Vagina (tissue), 2 donors: ENCODE results near the gene SH3RF1. TPM values are rescaled to one million over a fixed set of nuclear protein-coding genes. Genes with fewer than 3 reads are reported as not detected.

Experiments
- DNase-seq, 2 donors: peaks; one replicate each; pipeline ENCODE4 v3.0.0-alpha.2; 2017; ENCODE audit errors: extremely low spot score in 2 of 2
- H3K27ac ChIP-seq: fragments of 200-600 bp; sonication (generic); one replicate; pipeline ENCODE4 v1.5.1; 2019
- H3K27me3 ChIP-seq: fragments of 200-600 bp; sonication (generic); one replicate; pipeline ENCODE4 v1.5.1; 2019
- H3K36me3 ChIP-seq, 2 donors: fragments of 200-600 bp; sonication (generic); one replicate each; pipeline ENCODE4 v1.5.1; 2017 to 2019
- H3K4me1 ChIP-seq: fragments of 200-600 bp; sonication (generic); one replicate; pipeline ENCODE4 v1.5.1; 2019
- H3K4me3 ChIP-seq, 2 donors: fragments of 200-600 bp; sonication (generic); 1 replicate in 1 of 2; 2 replicates in 1 of 2; pipeline ENCODE4 v1.5.1; 2016 to 2019
- H3K9me3 ChIP-seq: fragments of 200-600 bp; sonication (generic); one replicate; pipeline ENCODE4 v1.5.1; 2019
- POLR2A ChIP-seq, 2 donors: fragments of 450-650 bp; IDR thresholded peaks; one replicate each; pipeline ENCODE4 v1.6.1; 2017; ENCODE audit warnings: antibody characterized with exemption in 2 of 2, mild to moderate bottlenecking in 2 of 2, moderate library complexity in 2 of 2
- POLR2AphosphoS5 ChIP-seq, 2 donors: sonication (generic); formaldehyde crosslinking; IDR thresholded peaks; one replicate each; pipeline ENCODE4 v1.9.0; 2017; ENCODE audit warnings: antibody characterized with exemption in 2 of 2, mild to moderate bottlenecking in 2 of 2, low read depth in 1 of 2; ENCODE audit not compliant: insufficient read depth in 1 of 2
- intact Hi-C: fragments of 100-400 bp; cut with DNase I; formaldehyde crosslinking; loops from one replicate; pipeline ENCODE4 v1.15.1; 2023
- total RNA-seq: library from RNA; depleted of rRNA; stranded (reverse); fragments of >200 nt; gene quantifications from one replicate; pipeline ENCODE4 v1.2.3, GENCODE V29; 2016
- TF ChIP-seq, protein P1 (sequence below), 3 experiments: fragments of 450-650 bp in 2 of 3; fragments of 200-600 bp in 1 of 3; sonication (generic) in 1 of 3; IDR thresholded peaks; one replicate each; pipeline ENCODE4 v1.5.1; 2017 to 2019; ENCODE audit warnings: antibody characterized with exemption in 3 of 3, mild to moderate bottlenecking in 2 of 3, moderate library complexity in 2 of 3

Gene SH3RF1
- total RNA-seq, 1 donor from 2014 or later: 16.0 TPM

DNA sequence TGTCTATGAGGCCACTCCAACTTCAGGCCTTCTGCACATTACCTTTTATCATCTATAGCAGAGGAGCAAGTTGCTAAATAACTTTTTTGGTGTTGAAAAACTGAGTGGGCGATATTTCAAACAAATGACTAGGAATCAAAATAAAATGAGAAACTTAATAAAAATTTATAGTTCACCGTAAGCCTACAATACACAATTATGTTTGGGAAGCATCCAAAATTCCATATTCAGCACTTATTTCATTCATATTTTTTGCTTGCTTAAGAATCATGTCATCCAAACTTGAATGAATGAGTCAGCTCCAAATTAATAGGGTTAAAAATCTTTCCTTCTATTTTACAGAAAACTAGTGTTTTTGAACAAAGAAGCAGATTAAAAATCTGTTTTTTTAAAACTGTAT lies 119.1 kb downstream of the SH3RF1 start:
- Histone ChIP-seq H3K27ac (no peak overlapping the region), H3K4me1 (no peaks in the 10 kb centered on the region), H3K4me3 (no peak overlapping the region), H3K27me3 (no peaks in the 10 kb centered on the region), H3K9me3 (no peaks in the 10 kb centered on the region), H3K36me3 (peaks cover 0 to 14% of the 10 kb centered on the region in 2 donors)
- intact Hi-C loops: no loop called here
- DNase-seq: no peak
- TF ChIP-seq POLR2A (IDR thresholded peaks at IDR 0.05) (no peak), POLR2AphosphoS5 (IDR thresholded peaks at IDR 0.05; ENCODE audit: insufficient read depth in 1 of 2, low read depth in 1 of 2) (no peak)
- TF ChIP-seq, protein P1, sequence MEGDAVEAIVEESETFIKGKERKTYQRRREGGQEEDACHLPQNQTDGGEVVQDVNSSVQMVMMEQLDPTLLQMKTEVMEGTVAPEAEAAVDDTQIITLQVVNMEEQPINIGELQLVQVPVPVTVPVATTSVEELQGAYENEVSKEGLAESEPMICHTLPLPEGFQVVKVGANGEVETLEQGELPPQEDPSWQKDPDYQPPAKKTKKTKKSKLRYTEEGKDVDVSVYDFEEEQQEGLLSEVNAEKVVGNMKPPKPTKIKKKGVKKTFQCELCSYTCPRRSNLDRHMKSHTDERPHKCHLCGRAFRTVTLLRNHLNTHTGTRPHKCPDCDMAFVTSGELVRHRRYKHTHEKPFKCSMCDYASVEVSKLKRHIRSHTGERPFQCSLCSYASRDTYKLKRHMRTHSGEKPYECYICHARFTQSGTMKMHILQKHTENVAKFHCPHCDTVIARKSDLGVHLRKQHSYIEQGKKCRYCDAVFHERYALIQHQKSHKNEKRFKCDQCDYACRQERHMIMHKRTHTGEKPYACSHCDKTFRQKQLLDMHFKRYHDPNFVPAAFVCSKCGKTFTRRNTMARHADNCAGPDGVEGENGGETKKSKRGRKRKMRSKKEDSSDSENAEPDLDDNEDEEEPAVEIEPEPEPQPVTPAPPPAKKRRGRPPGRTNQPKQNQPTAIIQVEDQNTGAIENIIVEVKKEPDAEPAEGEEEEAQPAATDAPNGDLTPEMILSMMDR (IDR thresholded peaks at IDR 0.05): no peak

DNA sequence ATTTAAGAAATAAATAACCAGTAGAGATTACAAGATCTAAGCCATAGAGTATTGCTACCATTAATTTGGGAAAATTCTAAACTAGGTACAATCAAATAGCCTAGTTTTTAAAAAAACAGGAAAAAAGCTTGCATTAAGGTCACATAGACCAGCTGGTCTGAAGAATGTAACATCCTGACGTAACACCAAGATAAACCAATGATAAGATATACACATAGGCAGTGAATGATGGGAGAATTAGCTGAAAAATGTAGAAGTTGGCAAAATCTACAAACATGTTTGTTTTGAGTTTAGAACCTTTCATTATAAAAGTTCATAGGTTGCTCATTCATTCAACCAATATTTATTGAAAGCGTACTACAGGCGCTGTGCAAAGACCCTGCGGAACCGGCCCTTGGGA lies 120.0 kb downstream of the SH3RF1 start:
- H3K9me3 ChIP-seq: no peaks in the 10 kb centered on the region
- intact Hi-C loops: no loop called here
- H3K27ac ChIP-seq: no peak overlapping the region
- H3K4me1 ChIP-seq: no peaks in the 10 kb centered on the region
- peaks cover 0 to 14% of the 10 kb centered on the region in 2 donors for H3K36me3 ChIP-seq
- TF ChIP-seq POLR2AphosphoS5 (IDR thresholded peaks at IDR 0.05; ENCODE audit: insufficient read depth in 1 of 2, low read depth in 1 of 2) (no peak), POLR2A (IDR thresholded peaks at IDR 0.05) (no peak)
- TF ChIP-seq, protein P1 (IDR thresholded peaks at IDR 0.05): no peak
- H3K27me3 ChIP-seq: no peaks in the 10 kb centered on the region
- no peak overlapping the region for H3K4me3 ChIP-seq
- no peak for DNase-seq

DNA sequence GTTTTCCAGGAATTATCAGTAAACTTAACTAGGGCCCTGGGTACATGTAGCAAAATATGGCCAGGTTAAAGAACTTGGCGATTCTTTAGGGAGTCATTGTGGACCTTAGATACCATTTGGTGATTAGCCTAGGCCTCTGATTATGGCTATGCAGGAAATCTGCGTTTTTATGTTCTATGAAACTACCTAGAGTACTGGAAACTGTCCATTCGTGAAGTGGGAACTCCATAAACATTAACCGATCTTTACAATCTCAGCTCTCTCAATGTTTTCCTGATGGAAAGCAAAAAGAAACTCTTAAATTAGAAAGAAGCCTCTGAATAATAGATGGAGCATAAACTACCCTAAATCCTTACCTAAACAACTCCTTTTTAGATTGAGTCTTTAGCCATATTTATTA lies 121.9 kb downstream of the SH3RF1 start:
- Histone ChIP-seq H3K4me3 (no peak overlapping the region), H3K27ac (no peak overlapping the region), H3K4me1 (no peaks in the 10 kb centered on the region), H3K36me3 (no peaks in the 10 kb centered on the region), H3K9me3 (no peaks in the 10 kb centered on the region), H3K27me3 (no peaks in the 10 kb centered on the region)
- TF ChIP-seq, protein P1 (IDR thresholded peaks at IDR 0.05): no peak
- TF ChIP-seq POLR2A (IDR thresholded peaks at IDR 0.05) (no peak), POLR2AphosphoS5 (IDR thresholded peaks at IDR 0.05; ENCODE audit: insufficient read depth in 1 of 2, low read depth in 1 of 2) (no peak)
- DNase-seq: no peak
- intact Hi-C loops: no loop called here

DNA sequence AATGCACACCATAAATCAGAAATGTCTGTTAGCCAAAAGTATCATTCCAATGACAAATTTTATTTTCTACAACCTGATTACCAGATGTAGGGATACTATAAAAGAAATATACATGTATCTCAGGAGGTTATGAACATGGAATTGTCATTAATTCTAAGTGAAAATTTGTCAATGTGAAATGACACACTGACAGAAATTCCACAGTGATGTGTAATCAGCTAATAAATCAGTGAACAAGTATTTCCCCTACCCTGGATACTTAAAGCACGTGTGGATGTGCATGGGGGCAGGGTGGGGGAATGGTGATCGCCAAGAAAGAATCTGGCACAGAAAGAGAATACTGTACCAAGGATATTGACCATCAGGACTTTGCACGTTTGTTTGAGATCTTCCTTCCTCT lies 123.6 kb downstream of the SH3RF1 start:
- DNase-seq: no peak
- intact Hi-C loops: no loop called here
- TF ChIP-seq, protein P1 (IDR thresholded peaks at IDR 0.05): no peak
- TF ChIP-seq POLR2AphosphoS5 (IDR thresholded peaks at IDR 0.05; ENCODE audit: insufficient read depth in 1 of 2, low read depth in 1 of 2) (no peak), POLR2A (IDR thresholded peaks at IDR 0.05) (no peak)
- Histone ChIP-seq H3K36me3 (no peaks in the 10 kb centered on the region), H3K4me1 (no peaks in the 10 kb centered on the region), H3K4me3 (no peak overlapping the region), H3K9me3 (no peaks in the 10 kb centered on the region), H3K27me3 (no peaks in the 10 kb centered on the region), H3K27ac (no peak overlapping the region)

DNA sequence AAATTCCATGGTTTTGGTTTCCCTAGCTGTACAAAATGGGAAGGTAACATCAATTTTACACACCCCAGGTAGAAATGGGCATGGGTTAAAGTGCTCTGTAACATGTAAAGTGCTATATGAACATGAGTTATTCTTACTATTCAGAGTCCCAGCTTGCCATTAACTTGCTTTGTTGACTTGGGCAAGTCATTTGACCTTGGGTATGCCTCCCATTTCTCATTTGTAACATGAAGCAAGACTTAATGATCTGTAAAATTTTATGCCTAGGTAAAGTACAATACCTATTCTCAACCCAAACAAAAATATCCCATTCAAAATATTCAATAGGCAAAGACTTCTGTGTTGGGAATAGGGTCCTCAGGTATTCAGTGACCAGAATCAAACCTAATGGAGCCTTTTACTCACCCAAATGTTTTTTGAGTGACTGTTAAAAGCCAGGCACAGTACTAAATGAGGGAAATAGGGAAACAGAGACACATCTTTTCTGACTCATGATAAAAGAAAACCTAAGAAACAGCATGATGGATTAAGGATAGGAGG lies 126.6 kb downstream of the SH3RF1 start:
- H3K27ac ChIP-seq: no peak overlapping the region
- intact Hi-C loops: no loop called here

More for the DNA sequence above, 126.6 kb downstream of the SH3RF1 start:
- Histone ChIP-seq H3K4me1 (no peaks in the 10 kb centered on the region), H3K36me3 (no peaks in the 10 kb centered on the region), H3K27me3 (no peaks in the 10 kb centered on the region), H3K4me3 (no peak overlapping the region), H3K9me3 (no peaks in the 10 kb centered on the region)
- TF ChIP-seq POLR2AphosphoS5 (IDR thresholded peaks at IDR 0.05; ENCODE audit: insufficient read depth in 1 of 2, low read depth in 1 of 2) (no peak), POLR2A (IDR thresholded peaks at IDR 0.05) (no peak)
- TF ChIP-seq, protein P1 (IDR thresholded peaks at IDR 0.05): no peak
- DNase-seq: no peak
